ENCODE results near the gene XXYLT1. TPM values are rescaled to one million over a fixed set of nuclear protein-coding genes. Genes with fewer than 3 reads are reported as not detected.

XXYLT1 gene
- total RNA-seq, 1 donor, result 32.8 TPM

DNA sequence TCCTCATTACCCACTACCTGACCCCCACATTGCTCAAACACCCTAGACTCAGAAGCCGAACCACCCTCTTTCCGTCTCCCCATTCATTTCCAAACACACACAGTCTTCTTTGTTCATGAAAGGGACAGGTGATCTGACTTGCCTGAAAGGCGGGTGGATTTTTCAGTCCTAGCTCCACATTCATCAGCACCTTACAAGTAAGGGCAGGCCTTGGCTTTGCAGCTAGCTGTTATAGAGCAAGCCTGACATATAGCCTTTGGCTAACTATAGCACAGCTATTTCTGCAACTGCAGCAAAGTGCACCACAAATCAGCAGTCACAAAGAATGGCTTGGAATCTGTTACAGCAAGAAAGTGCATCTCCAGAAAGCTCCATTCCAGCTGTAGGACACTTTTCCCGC is 139.8 kb downstream of the XXYLT1 start:
- no peak for DNase-seq (ENCODE audit: low read depth)
- H3K4me3 ChIP-seq (ENCODE audit: low read depth, low read length), result no peak overlapping the region
- TF ChIP-seq, protein P1, sequence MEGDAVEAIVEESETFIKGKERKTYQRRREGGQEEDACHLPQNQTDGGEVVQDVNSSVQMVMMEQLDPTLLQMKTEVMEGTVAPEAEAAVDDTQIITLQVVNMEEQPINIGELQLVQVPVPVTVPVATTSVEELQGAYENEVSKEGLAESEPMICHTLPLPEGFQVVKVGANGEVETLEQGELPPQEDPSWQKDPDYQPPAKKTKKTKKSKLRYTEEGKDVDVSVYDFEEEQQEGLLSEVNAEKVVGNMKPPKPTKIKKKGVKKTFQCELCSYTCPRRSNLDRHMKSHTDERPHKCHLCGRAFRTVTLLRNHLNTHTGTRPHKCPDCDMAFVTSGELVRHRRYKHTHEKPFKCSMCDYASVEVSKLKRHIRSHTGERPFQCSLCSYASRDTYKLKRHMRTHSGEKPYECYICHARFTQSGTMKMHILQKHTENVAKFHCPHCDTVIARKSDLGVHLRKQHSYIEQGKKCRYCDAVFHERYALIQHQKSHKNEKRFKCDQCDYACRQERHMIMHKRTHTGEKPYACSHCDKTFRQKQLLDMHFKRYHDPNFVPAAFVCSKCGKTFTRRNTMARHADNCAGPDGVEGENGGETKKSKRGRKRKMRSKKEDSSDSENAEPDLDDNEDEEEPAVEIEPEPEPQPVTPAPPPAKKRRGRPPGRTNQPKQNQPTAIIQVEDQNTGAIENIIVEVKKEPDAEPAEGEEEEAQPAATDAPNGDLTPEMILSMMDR (IDR thresholded peaks at IDR 0.05; ENCODE audit: insufficient read depth, low read depth, low read length), result no peak

DNA sequence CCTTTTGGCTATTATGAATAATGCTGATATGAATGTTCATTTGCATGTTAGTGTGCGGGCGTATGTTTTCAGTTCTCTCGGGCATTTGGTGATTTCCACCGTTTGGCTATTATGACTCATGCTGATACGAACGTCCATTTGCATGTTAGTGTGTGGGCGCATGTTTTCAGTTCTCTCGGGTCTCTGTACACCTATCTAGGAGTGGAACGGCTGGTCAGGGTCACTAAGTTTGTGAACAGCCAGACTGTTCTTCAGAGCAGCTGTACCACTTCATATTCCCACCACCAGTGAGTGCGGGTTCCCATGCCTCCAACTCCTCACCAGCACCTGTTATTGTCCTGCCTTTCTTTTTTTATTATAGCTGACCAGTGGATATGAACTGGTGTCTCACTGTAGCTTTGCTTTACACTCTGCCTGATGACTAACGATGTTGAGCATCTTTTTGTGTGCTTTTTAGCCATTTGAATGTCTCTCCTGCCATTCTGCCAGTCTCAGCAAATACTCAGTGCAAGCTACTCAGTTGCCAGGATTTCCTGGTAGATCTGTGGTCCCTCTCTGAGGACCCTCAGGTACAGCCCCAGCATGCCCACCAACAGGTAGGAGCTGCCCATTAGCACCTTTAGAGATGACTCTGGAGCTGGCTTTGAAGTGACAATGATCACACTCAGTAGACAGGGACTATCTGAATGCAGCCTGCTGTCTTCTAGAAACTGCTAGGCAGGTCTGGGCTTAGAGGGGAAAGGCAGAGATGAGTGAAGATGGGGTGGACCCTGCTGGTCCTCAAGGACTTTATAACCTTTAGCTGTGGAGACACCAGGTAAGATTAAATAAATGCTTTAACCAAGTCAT is 141.1 kb downstream of the XXYLT1 start:
- no peak for DNase-seq (ENCODE audit: low read depth)
- no peak overlapping the region for H3K4me3 ChIP-seq (ENCODE audit: low read depth, low read length)
- TF ChIP-seq, protein P1 (IDR thresholded peaks at IDR 0.05; ENCODE audit: insufficient read depth, low read depth, low read length), result no peak

DNA sequence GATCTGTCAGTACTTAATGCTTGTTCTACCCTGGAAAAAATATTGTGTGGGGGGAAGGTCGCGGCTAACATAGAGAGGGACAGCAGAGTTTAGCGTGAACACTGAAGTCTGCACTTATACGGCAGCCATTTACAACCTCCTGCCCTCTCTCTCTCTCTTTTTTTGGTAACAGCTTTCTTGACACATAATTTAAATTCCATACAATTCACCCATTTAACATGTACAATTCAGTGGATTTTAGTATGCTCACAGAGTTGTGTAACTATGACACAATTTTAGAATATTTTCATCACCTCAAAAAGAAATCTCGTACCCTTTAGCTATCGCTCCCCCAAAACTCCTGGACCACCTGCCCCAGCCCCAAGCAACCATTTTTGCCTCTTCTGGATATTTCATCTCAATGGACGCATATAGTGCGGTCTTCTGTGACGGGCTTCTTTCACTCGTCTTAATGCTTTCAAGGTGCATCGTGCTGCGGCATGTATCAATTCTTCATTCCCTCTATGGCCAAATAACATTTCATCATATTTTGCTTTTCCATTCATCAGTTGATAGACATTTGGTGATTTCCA is 141.8 kb downstream of the XXYLT1 start:
- H3K4me3 ChIP-seq (ENCODE audit: low read depth, low read length), result no peak overlapping the region
- DNase-seq (ENCODE audit: low read depth), result no peak
- TF ChIP-seq, protein P1 (IDR thresholded peaks at IDR 0.05; ENCODE audit: insufficient read depth, low read depth, low read length), result no peak

DNA sequence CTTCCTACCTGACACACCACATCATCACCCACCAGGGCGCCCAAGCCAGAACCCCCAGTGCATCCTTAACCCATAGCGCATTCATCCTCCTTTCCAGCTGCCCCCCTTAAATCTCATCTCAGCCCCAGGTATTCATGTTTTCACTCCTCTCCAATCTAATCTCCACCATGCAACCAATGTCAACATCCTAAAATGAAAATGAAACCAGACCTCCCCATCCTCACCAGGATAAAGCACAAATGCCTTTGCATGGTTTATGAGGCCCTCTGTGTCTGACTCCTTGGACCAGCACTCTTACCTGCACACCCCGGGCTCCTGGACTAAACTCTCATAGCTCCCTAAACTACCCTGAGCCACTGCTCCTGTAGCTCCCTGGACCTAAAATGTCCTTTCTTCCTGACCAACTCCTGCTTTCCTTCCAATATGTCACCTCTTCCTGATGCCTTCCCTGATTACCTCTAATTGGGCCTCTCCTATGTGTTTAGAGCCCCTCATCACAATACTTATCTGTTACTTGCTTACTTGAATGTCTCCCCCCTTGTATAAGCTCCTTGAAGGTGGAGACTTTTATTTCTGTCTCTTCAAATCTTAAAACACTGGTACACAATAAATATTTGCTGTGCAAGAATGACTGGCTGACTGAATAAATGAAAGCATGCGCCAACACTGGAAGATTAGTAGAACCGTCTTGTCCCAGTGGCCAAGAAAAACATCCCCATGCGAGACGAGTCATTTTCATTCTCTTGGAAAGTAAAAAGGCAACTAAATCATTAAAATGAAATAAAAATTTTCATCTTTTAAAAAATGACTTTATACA is 142.5 kb downstream of the XXYLT1 start:
- TF ChIP-seq, protein P1 (IDR thresholded peaks at IDR 0.05; ENCODE audit: insufficient read depth, low read depth, low read length), result no peak
- no peak overlapping the region for H3K4me3 ChIP-seq (ENCODE audit: low read depth, low read length)
- no peak for DNase-seq (ENCODE audit: low read depth)

DNA sequence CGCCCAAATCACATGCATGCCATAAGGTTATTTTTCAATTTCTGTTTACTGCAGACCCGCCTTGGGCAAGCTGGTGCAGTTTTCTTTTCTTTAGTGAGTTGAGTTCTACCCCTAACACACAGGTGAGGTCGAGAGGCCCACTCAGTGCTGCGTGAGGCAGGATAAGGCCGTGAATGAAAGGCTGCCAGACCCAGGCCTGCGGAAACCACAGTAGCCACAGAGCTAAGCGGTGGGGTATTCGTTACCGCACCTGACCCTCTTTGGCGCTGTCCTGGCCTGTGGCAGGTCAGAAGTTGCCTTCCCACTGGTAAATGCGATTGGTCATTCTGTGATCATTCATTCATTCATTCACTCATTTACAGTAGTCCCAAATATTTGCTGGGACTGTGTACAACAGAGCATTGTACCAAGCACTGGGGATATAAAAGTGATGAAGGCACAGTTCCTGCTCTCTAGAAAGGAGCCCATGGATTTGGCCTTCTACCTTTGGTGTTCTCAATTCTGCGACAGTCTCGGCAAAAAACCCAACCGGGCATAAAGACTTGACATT is 144.8 kb downstream of the XXYLT1 start:
- no peak overlapping the region for H3K4me3 ChIP-seq (ENCODE audit: low read depth, low read length)
- no peak for DNase-seq (ENCODE audit: low read depth)
- TF ChIP-seq, protein P1 (IDR thresholded peaks at IDR 0.05; ENCODE audit: insufficient read depth, low read depth, low read length), result no peak

DNA sequence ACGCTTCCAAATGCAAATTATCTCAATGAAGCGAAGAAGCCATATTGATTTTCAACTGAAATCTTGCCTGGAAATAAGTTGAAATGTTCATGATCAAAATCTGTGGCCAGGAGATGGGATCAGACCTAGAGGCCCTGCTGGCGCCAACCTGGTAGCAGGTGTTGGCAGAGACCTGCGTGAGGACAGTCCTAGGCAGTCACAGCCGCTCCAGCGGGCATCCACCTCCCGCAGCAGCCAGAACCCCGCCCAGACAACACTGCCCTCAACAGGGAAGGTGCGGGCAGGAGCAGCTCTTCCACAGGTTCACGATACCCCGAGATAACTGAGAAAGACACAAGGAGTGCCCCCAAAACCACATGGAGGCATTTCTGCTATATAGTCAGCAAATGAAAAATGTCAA is 145.3 kb downstream of the XXYLT1 start:
- TF ChIP-seq, protein P1 (IDR thresholded peaks at IDR 0.05; ENCODE audit: insufficient read depth, low read depth, low read length), result no peak
- DNase-seq (ENCODE audit: low read depth), result no peak
- H3K4me3 ChIP-seq (ENCODE audit: low read depth, low read length), result no peak overlapping the region

All from fibroblast of villous mesenchyme (primary cell).